Measurements from ENCODE around the gene EDIL3.

DNA sequence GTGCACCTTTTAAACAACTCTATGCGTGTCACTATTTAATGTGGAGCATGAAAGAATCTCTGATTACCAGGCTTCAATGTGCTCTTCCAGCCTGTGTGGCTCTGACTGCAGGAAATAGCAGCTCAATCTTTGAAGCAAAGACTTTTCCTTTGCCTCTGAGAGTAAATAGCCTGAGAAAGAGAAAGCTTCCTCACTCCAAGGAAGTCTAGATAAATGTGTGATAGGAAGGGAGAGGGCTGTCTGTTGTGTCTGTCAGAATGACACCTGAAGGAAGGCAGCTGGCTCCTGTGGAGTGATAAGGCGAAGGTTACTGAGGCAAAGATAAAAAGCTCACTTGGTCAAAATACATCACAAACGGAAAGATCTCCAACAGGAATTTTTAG lies 458.7 kb downstream of the EDIL3 start:
- TF ChIP-seq EZH2phosphoT487 (IDR thresholded peaks at IDR 0.05; ENCODE audit: borderline replicate concordance) (no peak), ZNF274 (IDR thresholded peaks at IDR 0.05; ENCODE audit: low read depth, low read length) (no peak), TCF7L2 (IDR thresholded peaks at IDR 0.05; ENCODE audit: borderline replicate concordance, extremely low read depth, insufficient read depth, insufficient read length) (no peak), POLR2AphosphoS5 (IDR thresholded peaks at IDR 0.05; ENCODE audit: low read depth, low read length) (no peak), RAD21 (IDR thresholded peaks at IDR 0.05; ENCODE audit: low read depth) (no peak)
- TF ChIP-seq, protein P1, sequence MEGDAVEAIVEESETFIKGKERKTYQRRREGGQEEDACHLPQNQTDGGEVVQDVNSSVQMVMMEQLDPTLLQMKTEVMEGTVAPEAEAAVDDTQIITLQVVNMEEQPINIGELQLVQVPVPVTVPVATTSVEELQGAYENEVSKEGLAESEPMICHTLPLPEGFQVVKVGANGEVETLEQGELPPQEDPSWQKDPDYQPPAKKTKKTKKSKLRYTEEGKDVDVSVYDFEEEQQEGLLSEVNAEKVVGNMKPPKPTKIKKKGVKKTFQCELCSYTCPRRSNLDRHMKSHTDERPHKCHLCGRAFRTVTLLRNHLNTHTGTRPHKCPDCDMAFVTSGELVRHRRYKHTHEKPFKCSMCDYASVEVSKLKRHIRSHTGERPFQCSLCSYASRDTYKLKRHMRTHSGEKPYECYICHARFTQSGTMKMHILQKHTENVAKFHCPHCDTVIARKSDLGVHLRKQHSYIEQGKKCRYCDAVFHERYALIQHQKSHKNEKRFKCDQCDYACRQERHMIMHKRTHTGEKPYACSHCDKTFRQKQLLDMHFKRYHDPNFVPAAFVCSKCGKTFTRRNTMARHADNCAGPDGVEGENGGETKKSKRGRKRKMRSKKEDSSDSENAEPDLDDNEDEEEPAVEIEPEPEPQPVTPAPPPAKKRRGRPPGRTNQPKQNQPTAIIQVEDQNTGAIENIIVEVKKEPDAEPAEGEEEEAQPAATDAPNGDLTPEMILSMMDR (IDR thresholded peaks at IDR 0.05 in 2 of 3, conservative IDR thresholded peaks at IDR 0.05 in 1 of 3; ENCODE audit: borderline replicate concordance in 1 of 3, insufficient read depth in 1 of 3, low read depth in 2 of 3, low read length in 2 of 3), result no peak
- TF ChIP-seq, protein P2, sequence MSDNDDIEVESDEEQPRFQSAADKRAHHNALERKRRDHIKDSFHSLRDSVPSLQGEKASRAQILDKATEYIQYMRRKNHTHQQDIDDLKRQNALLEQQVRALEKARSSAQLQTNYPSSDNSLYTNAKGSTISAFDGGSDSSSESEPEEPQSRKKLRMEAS (IDR thresholded peaks at IDR 0.05), result no peak
- TF ChIP-seq, protein P3, sequence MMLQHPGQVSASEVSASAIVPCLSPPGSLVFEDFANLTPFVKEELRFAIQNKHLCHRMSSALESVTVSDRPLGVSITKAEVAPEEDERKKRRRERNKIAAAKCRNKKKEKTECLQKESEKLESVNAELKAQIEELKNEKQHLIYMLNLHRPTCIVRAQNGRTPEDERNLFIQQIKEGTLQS (IDR thresholded peaks at IDR 0.05), result no peak

All from HCT116 (cell line).